Right lobe of liver (tissue), 6 donors: ENCODE results near the gene RMRP. TPM values are rescaled to one million over a fixed set of nuclear protein-coding genes. Genes with fewer than 3 reads are reported as not detected.

ENCODE experiments used
- ATAC-seq, 4 donors: fragments of 200-7000 bp; cut with Tn5 transposase; one replicate each; pipeline ENCODE4 v1.9.1; 2020; ENCODE audit warnings: mild to moderate bottlenecking in 4 of 4, moderate library complexity in 4 of 4
- DNase-seq, 3 donors: peaks; one replicate each; pipeline ENCODE4 v3.0.0-alpha.2; 2020
- H3K27ac ChIP-seq, 3 donors: fragments of 200-600 bp; one replicate each; pipeline ENCODE4 v1.8.0; 2022
- H3K27me3 ChIP-seq, 2 donors: fragments of 200-600 bp; one replicate each; pipeline ENCODE4 v1.8.0; 2022
- H3K36me3 ChIP-seq, 4 donors: fragments of 200-600 bp; sonication (generic) in 1 of 4; one replicate each; pipeline versions ENCODE4 v1.5.1 to v1.8.0; 2017 to 2022; ENCODE audit warnings: control low read depth in 1 of 4
- H3K4me1 ChIP-seq, 4 donors: fragments of 200-600 bp; sonication (generic) in 1 of 4; one replicate each; pipeline versions ENCODE4 v1.5.1 to v1.8.0; 2017 to 2022; ENCODE audit warnings: control low read depth in 1 of 4
- H3K4me3 ChIP-seq, 3 donors: fragments of 200-600 bp; one replicate each; pipeline ENCODE4 v1.8.0; 2022
- H3K9me3 ChIP-seq, 4 donors: fragments of 200-600 bp; sonication (generic) in 1 of 4; one replicate each; pipeline versions ENCODE4 v1.5.1 to v1.8.0; 2017 to 2022; ENCODE audit warnings: control low read depth in 1 of 4
- POLR2A ChIP-seq: fragments of 450-650 bp; IDR thresholded peaks from one replicate; pipeline ENCODE4 v1.6.1; 2017; ENCODE audit warnings: antibody characterized with exemption, mild to moderate bottlenecking
- WGBS: methylation state at CpG from one replicate; pipeline ENCODE4 v1.1.6; 2018; ENCODE audit warnings: low coverage, low lambda C conversion rate; ENCODE audit not compliant: insufficient coverage; ENCODE audit errors: missing lambda C conversion rate; 5-methylcytosine and 5-hydroxymethylcytosine counted together
- intact Hi-C, 2 donors: fragments of 100-400 bp; cut with DNase I; formaldehyde crosslinking; loops; one replicate each; pipeline versions ENCODE4 v1.11.2 to v1.14.1; 2022
- total RNA-seq, 6 experiments: library from RNA; depleted of rRNA in 2 of 6; stranded (reverse); fragments of >200 nt in 2 of 6; fragmentation: NEBNext Ultra II Directional in 3 of 6; extraction: Animal tissue kit (Norgen Biotek cat#: 25700) in 3 of 6; gene quantifications; one replicate each; pipeline versions ENCODE4 v1.1.0 to v1.2.4, GENCODE V29; 2016 to 2023
- TF ChIP-seq, protein P1 (sequence below), 4 donors: fragments of 200-600 bp in 3 of 4; fragments of 450-650 bp in 1 of 4; IDR thresholded peaks; one replicate each; pipeline versions ENCODE4 v1.5.1 to v1.8.0; 2016 to 2022; ENCODE audit warnings: antibody characterized with exemption in 4 of 4, mild to moderate bottlenecking in 2 of 4
- donor health status: DM: no; HTN: yes; CAD: no.
- donor health status: DM: no; HTN: no; CAD: no.
- donor health status: DM: no; HTN: no; CAD: no.
- donor health status: DM: no; HTN: yes; CAD: no.
- donor health status: DM: no; HTN: yes; CAD: no.

RMRP gene
- total RNA-seq, 6 experiments from 2014 or later = 1,534 to 17,791 (median 6,650) TPM

DNA sequence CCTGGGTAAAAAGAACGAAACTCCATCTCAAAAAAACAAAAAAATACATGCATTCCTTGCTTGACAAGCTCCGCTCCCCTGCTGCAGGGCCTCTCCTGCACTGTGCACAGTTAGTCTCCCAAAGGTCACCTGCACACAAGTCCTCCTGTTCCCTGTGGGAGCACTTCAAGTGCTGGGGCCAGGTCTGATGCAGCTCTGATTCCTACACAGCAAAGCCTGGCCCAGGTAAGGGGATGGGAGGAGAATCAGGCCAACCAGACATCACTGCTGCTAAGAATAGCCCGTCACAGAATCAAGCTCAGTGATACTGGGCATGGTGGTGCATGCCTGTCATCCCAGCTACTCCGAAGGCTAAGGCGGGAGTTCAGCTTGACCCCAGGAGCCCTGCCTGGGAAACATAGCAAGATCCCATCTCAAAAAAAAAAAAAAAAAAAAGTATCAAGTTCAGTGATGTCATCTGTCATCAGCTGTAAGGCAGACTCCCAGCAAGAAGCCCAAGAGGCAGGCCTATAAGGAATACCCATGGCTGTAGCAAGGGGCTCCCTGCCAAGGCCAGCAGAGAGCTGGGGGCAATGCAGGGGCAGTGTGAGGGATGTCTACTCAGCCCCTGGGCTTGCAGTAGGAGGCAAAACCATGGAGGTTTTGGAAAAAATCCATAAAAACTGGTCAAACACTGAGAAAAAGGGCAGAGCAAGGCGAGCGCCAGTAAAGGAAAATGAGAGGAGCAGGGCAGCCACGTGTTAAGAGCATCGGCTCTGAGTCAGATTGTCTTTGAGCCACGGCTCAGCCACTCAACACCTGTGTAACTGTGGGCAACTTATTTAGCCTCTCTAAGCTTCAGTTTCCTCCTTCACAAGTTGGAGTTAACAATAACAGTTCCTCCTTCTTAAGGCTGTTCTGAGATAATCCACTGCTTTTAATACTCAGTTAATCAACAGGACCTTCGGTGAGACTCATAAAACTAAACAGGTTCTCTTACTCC is 28.7 kb upstream of the RMRP start:
- no peaks in the 10 kb centered on the region for H3K27me3 ChIP-seq
- no peak overlapping the region for H3K27ac ChIP-seq
- no peak overlapping the region for H3K4me3 ChIP-seq
- H3K9me3 ChIP-seq = no peaks in the 10 kb centered on the region
- peaks cover 0 to 2% (median 0%) of the 10 kb centered on the region in 4 donors for H3K4me1 ChIP-seq
- WGBS = 79% methylated on average over 7 of the region's 11 CpGs
- ATAC-seq = no peak
- intact Hi-C loops = no loop called here
- H3K36me3 ChIP-seq = no peaks in the 10 kb centered on the region
- no peak for TF ChIP-seq POLR2A
- TF ChIP-seq, protein P1, sequence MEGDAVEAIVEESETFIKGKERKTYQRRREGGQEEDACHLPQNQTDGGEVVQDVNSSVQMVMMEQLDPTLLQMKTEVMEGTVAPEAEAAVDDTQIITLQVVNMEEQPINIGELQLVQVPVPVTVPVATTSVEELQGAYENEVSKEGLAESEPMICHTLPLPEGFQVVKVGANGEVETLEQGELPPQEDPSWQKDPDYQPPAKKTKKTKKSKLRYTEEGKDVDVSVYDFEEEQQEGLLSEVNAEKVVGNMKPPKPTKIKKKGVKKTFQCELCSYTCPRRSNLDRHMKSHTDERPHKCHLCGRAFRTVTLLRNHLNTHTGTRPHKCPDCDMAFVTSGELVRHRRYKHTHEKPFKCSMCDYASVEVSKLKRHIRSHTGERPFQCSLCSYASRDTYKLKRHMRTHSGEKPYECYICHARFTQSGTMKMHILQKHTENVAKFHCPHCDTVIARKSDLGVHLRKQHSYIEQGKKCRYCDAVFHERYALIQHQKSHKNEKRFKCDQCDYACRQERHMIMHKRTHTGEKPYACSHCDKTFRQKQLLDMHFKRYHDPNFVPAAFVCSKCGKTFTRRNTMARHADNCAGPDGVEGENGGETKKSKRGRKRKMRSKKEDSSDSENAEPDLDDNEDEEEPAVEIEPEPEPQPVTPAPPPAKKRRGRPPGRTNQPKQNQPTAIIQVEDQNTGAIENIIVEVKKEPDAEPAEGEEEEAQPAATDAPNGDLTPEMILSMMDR (IDR thresholded peaks at IDR 0.05) = no peak
- DNase-seq = no peak

DNA sequence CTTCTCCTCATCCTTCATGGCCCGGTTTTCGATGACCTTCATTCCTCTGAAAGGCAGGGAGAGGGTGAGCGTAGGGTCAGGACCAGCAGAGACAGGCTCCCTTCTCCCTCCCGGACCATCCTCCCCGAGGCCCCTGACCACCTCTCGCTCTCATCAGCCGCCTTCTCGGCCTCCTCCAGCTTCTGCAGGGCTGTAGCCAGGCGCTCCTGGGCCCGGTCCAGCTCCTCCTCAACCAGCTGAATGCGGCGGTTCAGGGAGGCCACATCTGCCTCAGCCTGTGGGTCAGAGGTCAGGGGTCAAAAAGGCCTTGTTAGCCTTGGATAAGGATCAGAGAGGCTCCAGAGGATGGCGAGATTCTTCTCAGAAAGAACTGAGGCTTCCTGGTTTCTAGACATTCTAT is 27.7 kb upstream of the RMRP start:
- Histone ChIP-seq H3K9me3 (no peaks in the 10 kb centered on the region), H3K4me1 (peaks cover 0 to 2% (median 0%) of the 10 kb centered on the region in 4 donors), H3K27me3 (no peaks in the 10 kb centered on the region), H3K4me3 (no peak overlapping the region), H3K36me3 (no peaks in the 10 kb centered on the region), H3K27ac (no peak overlapping the region)
- intact Hi-C loops = no loop called here
- 41% methylated on average over 5 of the region's 13 CpGs for WGBS
- peak in 3 of 4 donors; percentile 14 to 66 (median 34) for ATAC-seq
- TF ChIP-seq, protein P1 (IDR thresholded peaks at IDR 0.05) = no peak
- TF ChIP-seq POLR2A = no peak
- DNase-seq = peak in 1 of 3 donors; percentile 15

DNA sequence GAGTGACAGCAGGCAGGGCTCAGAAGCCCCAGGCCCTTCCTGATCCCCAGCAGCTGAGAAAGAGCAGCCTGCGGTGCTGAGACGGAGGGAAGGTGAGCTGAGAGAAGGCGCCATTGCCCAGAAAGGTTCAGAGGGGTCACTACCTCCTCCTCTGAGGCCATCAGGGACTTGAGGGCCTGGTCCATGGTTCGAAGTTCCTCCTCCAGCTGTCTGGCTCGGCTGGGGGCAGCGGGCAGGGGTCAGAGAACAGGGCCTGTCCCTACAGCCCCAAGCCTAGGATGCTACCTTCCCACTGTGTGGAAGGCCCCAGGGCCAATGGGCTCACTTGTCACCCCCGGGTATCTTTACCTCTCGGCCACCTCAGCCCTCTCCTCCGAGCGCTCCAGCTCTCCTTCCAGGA is 27.1 kb upstream of the RMRP start:
- H3K27me3 ChIP-seq = no peaks in the 10 kb centered on the region
- no peaks in the 10 kb centered on the region for H3K4me1 ChIP-seq
- no peak for TF ChIP-seq POLR2A
- TF ChIP-seq, protein P1 (IDR thresholded peaks at IDR 0.05) = no peak
- 100% methylated on average over 2 of the region's 10 CpGs for whole genome bisulfite sequencing
- H3K36me3 ChIP-seq = no peaks in the 10 kb centered on the region
- intact Hi-C loops = no loop called here
- H3K9me3 ChIP-seq = no peaks in the 10 kb centered on the region
- peak in 1 of 3 donors; percentile 8 for DNase-seq
- no peak overlapping the region for H3K4me3 ChIP-seq
- no peak overlapping the region for H3K27ac ChIP-seq
- ATAC-seq = no peak

DNA sequence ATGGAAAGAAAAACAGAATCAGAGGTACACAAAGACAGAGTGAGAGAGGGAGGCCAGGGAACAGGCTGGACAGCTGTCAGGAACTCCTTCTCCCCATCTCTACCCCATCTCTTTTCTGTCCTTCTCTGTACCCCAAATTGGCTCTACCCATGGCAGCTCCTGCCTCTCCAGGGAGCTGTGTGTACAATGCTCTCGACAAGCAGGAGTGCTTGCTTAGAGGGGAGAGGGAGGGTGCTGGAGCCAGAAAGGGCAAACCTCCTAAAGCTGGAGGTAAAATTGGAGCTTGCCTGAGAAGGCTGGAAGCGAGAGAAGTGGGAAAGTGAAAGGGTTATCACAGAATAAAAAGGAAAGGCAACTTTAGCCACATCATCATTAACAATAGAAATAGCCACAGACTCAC is 25.5 kb upstream of the RMRP start:
- DNase-seq (no peak), ATAC-seq (no peak)
- TF ChIP-seq, protein P1 (IDR thresholded peaks at IDR 0.05) = no peak
- intact Hi-C loops = no loop called here
- Histone ChIP-seq H3K4me1 (no peaks in the 10 kb centered on the region), H3K27me3 (no peaks in the 10 kb centered on the region), H3K9me3 (no peaks in the 10 kb centered on the region), H3K36me3 (no peaks in the 10 kb centered on the region), H3K27ac (no peak overlapping the region), H3K4me3 (no peak overlapping the region)
- WGBS = 73% methylated on average over 2 of the region's 2 CpGs
